Kidney epithelial cell (primary cell): ENCODE results near the gene KLHDC2. TPM values are rescaled to one million over a fixed set of nuclear protein-coding genes. Genes with fewer than 3 reads are reported as not detected.
A peak's percentile ranks its signal among the peaks of the same experiment; 100 is the strongest.
"Not testable (repeated sequence)": the region's sequence is repeated elsewhere in the genome, so short reads cannot be mapped to it uniquely, and the experiment has no call there.

ENCODE experiments used
- DNase-seq: peaks from one replicate; pipeline ENCODE4 v3.0.0-alpha.2; 2010; ENCODE audit warnings: low read depth
- H3K27me3 ChIP-seq: 2 replicates; pipeline ENCODE4 v1.6.0; 2011; ENCODE audit warnings: low read length; ENCODE audit not compliant: control insufficient read depth, insufficient read depth
- H3K36me3 ChIP-seq: 2 replicates; pipeline ENCODE4 v1.5.1; 2011; ENCODE audit warnings: low read length; ENCODE audit not compliant: control insufficient read depth, insufficient read depth
- H3K4me3 ChIP-seq: 2 replicates; pipeline ENCODE4 v1.5.1; 2011; ENCODE audit warnings: low read depth, mild to moderate bottlenecking, control low read depth, low read length
- total RNA-seq: library from RNA; depleted of rRNA; stranded (reverse); fragments of >200 nt; gene quantifications from 2 replicates; pipeline ENCODE4 v1.2.3, GENCODE V29; 2015
- TF ChIP-seq, protein P1 (sequence below): IDR thresholded peaks from 2 replicates; pipeline ENCODE4 v1.5.1; 2011; ENCODE audit warnings: mild to moderate bottlenecking, moderate library complexity, low read length, control low read depth, inconsistent platforms; ENCODE audit not compliant: insufficient read depth, poor library complexity, severe bottlenecking

Gene KLHDC2
- total RNA-seq, 1 donor from 2014 or later: 32.6 TPM

- Histone ChIP-seq H3K4me3 (no peak overlapping the region), H3K27me3 (no peaks in the 10 kb centered on the region), H3K36me3 (no peaks in the 10 kb centered on the region)
- DNase-seq: no peak
- TF ChIP-seq, protein P1, sequence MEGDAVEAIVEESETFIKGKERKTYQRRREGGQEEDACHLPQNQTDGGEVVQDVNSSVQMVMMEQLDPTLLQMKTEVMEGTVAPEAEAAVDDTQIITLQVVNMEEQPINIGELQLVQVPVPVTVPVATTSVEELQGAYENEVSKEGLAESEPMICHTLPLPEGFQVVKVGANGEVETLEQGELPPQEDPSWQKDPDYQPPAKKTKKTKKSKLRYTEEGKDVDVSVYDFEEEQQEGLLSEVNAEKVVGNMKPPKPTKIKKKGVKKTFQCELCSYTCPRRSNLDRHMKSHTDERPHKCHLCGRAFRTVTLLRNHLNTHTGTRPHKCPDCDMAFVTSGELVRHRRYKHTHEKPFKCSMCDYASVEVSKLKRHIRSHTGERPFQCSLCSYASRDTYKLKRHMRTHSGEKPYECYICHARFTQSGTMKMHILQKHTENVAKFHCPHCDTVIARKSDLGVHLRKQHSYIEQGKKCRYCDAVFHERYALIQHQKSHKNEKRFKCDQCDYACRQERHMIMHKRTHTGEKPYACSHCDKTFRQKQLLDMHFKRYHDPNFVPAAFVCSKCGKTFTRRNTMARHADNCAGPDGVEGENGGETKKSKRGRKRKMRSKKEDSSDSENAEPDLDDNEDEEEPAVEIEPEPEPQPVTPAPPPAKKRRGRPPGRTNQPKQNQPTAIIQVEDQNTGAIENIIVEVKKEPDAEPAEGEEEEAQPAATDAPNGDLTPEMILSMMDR: no peak
These were observed 22.8 kb upstream of the KLHDC2 start for GRCh38 chr14:49745191-49745590.

- DNase-seq, H3K27me3 ChIP-seq, H3K36me3 ChIP-seq, H3K4me3 ChIP-seq: not testable (repeated sequence)
These were observed 21.5 kb upstream of the KLHDC2 start for GRCh38 chr14:49746476-49746875.

- DNase-seq: no peak
- Histone ChIP-seq H3K4me3 (no peak overlapping the region), H3K36me3 (no peaks in the 10 kb centered on the region), H3K27me3 (no peaks in the 10 kb centered on the region)
- TF ChIP-seq, protein P1: no peak
These were observed 13.3 kb upstream of the KLHDC2 start for GRCh38 chr14:49754570-49755097.

GRCh38 chr14:49755378-49755777 is 12.6 kb upstream of the KLHDC2 start:
- TF ChIP-seq, protein P1: no peak
- H3K36me3 ChIP-seq: no peaks in the 10 kb centered on the region
- no peak overlapping the region for H3K4me3 ChIP-seq
- H3K27me3 ChIP-seq: no peaks in the 10 kb centered on the region
- DNase-seq: no peak

DNA sequence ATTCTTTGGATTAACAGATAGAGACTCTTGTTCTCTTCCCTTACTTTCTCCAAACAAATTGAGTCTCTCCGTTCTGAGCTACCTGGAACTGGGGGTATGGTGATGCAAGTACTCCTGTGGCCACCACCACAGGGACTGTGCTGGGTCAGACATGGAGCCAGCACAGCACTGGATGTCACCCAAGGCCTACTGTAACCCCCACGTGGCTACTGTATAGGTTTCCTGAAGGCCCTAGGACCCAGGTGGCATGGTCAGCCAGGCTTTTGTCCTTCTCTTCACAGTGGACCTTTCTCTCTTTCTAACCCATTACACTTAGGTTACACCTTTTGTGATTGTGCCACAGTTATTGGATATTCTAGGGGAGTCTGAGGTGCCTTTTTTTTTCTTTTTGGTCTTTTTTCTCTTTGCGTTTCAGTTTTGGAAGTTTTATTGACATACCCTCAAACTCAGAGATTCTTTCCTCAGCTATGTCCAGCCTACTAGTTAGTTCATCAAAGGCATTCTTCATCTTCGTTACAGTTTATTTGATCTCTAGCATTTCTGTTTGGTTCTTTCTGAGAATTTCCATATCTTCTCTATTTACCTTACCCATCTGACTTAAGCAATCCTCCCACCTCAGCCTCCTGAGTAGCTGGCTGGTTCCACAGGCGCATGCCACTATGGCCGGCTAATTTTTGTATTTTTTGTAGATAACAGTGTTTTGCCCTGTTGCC is 6.0 kb upstream of the KLHDC2 start:
- TF ChIP-seq, protein P1: no peak
- Histone ChIP-seq H3K4me3 (no peak overlapping the region), H3K36me3 (no peaks in the 10 kb centered on the region), H3K27me3 (no peaks in the 10 kb centered on the region)
- DNase-seq: no peak

- DNase-seq: no peak
These were observed 1.1 kb upstream of the KLHDC2 start for GRCh38 chr14:49766839-49767238.

More at GRCh38 chr14:49766839-49767238, 1.1 kb upstream of the KLHDC2 start:
- H3K36me3 ChIP-seq: no peaks in the 10 kb centered on the region
- no peaks in the 10 kb centered on the region for H3K27me3 ChIP-seq
- peak overlapping the region; percentile 63 for H3K4me3 ChIP-seq
- TF ChIP-seq, protein P1: no peak
